IMR-90 (cell line): ENCODE measurements around the gene UBE2V1.

Source experiments
- BHLHE40 ChIP-seq: fragments of 150-350 bp; IDR thresholded peaks from 2 replicates; pipeline ENCODE4 v1.6.1; 2016; ENCODE audit warnings: mild to moderate bottlenecking, low read depth, low read length
- CEBPB ChIP-seq: IDR thresholded peaks from 2 replicates; pipeline ENCODE4 v1.6.1; 2012; ENCODE audit warnings: low read depth, low read length, improper control_type of control experiment
- CHD1 ChIP-seq: IDR thresholded peaks from 2 replicates; pipeline ENCODE4 v1.6.1; 2012; ENCODE audit warnings: low read depth, low read length, improper control_type of control experiment
- MAFK ChIP-seq: IDR thresholded peaks from 2 replicates; pipeline ENCODE4 v1.6.1; 2012; ENCODE audit warnings: low read depth, low read length, improper control_type of control experiment
- MAZ ChIP-seq: IDR thresholded peaks from 2 replicates; pipeline ENCODE4 v1.6.1; 2012; ENCODE audit warnings: low read depth, mild to moderate bottlenecking, low read length, improper control_type of control experiment, moderate library complexity, borderline replicate concordance
- MXI1 ChIP-seq: IDR thresholded peaks from 2 replicates; pipeline ENCODE4 v1.6.1; 2012; ENCODE audit warnings: low read depth, mild to moderate bottlenecking, low read length, moderate library complexity, borderline replicate concordance
- NFE2L2 ChIP-seq: fragments of 150-350 bp; IDR thresholded peaks from 2 replicates; pipeline ENCODE4 v1.6.1; 2016; ENCODE audit warnings: low read depth, mild to moderate bottlenecking, low read length
- POLR2A ChIP-seq: IDR thresholded peaks from 2 replicates; pipeline ENCODE4 v1.6.1; 2012; ENCODE audit warnings: mild to moderate bottlenecking, low read depth, low read length
- RAD21 ChIP-seq: IDR thresholded peaks from 2 replicates; pipeline ENCODE4 v1.6.1; 2012; ENCODE audit warnings: low read length, improper control_type of control experiment
- RFX5 ChIP-seq: IDR thresholded peaks from 2 replicates; pipeline ENCODE4 v1.8.0; 2012; ENCODE audit warnings: low read depth, mild to moderate bottlenecking, low read length, moderate library complexity
- SMC3 ChIP-seq: fragments of 150-350 bp; IDR thresholded peaks from 2 replicates; pipeline ENCODE4 v1.6.1; 2016; ENCODE audit warnings: low read depth, mild to moderate bottlenecking, antibody characterized with exemption, low read length, moderate library complexity
- TF ChIP-seq, protein P1 (sequence below): fragments of 150-350 bp; IDR thresholded peaks from 2 replicates; pipeline ENCODE4 v1.6.1; 2017; ENCODE audit warnings: mild to moderate bottlenecking, antibody characterized with exemption, low read length, low read depth
- TF ChIP-seq, protein P2 (sequence below): conservative IDR thresholded peaks from 2 replicates; pipeline ENCODE4 v1.5.1; 2012; ENCODE audit warnings: mild to moderate bottlenecking, low read depth, low read length, improper control_type of control experiment
- TF ChIP-seq, protein P3 (sequence below): fragments of 150-350 bp; IDR thresholded peaks from 2 replicates; pipeline ENCODE4 v1.6.1; 2016; ENCODE audit warnings: low read depth, mild to moderate bottlenecking, low read length, moderate library complexity, borderline replicate concordance

DNA sequence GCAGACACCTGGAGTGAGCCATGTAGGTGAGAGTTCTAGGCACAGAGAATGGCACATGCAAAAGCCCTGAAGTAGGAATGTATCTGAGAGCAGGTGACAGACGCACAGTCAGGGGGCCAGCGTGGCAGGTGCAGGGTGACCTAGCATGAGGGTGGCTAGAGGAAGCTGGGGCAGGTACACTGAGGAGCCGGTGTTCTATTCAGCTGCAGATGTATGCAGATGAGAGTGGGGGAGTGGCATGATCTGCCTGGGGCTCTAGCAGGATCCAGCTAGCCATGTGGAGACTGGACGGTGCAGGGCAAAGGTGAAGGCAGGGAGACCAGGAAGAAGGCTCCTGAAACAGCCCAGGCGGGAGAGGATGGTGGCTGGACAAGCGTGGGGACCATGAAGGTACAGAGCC lies 29.9 kb upstream of the UBE2V1 start:
- no peak for TF ChIP-seq POLR2A
- no peak for TF ChIP-seq CHD1
- TF ChIP-seq, protein P1, sequence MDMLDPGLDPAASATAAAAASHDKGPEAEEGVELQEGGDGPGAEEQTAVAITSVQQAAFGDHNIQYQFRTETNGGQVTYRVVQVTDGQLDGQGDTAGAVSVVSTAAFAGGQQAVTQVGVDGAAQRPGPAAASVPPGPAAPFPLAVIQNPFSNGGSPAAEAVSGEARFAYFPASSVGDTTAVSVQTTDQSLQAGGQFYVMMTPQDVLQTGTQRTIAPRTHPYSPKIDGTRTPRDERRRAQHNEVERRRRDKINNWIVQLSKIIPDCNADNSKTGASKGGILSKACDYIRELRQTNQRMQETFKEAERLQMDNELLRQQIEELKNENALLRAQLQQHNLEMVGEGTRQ: no peak
- TF ChIP-seq, protein P2, sequence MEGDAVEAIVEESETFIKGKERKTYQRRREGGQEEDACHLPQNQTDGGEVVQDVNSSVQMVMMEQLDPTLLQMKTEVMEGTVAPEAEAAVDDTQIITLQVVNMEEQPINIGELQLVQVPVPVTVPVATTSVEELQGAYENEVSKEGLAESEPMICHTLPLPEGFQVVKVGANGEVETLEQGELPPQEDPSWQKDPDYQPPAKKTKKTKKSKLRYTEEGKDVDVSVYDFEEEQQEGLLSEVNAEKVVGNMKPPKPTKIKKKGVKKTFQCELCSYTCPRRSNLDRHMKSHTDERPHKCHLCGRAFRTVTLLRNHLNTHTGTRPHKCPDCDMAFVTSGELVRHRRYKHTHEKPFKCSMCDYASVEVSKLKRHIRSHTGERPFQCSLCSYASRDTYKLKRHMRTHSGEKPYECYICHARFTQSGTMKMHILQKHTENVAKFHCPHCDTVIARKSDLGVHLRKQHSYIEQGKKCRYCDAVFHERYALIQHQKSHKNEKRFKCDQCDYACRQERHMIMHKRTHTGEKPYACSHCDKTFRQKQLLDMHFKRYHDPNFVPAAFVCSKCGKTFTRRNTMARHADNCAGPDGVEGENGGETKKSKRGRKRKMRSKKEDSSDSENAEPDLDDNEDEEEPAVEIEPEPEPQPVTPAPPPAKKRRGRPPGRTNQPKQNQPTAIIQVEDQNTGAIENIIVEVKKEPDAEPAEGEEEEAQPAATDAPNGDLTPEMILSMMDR: no peak
- no peak for TF ChIP-seq BHLHE40
- no peak for TF ChIP-seq RAD21
- TF ChIP-seq NFE2L2: no peak
- TF ChIP-seq CEBPB: no peak
- no peak for TF ChIP-seq MXI1
- TF ChIP-seq SMC3: no peak
- TF ChIP-seq, protein P3, sequence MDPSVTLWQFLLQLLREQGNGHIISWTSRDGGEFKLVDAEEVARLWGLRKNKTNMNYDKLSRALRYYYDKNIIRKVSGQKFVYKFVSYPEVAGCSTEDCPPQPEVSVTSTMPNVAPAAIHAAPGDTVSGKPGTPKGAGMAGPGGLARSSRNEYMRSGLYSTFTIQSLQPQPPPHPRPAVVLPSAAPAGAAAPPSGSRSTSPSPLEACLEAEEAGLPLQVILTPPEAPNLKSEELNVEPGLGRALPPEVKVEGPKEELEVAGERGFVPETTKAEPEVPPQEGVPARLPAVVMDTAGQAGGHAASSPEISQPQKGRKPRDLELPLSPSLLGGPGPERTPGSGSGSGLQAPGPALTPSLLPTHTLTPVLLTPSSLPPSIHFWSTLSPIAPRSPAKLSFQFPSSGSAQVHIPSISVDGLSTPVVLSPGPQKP: no peak
- no peak for TF ChIP-seq MAFK
- no peak for TF ChIP-seq RFX5
- no peak for TF ChIP-seq MAZ
